DMS53 treated with DMSO at 0.1 percent for 48 hours (cell line): Measurements from ENCODE around the gene MYADML2.

ENCODE experiments used
- DNase-seq: peaks from one replicate; lab custom pipeline; 2025; ENCODE audit not compliant: unreplicated experiment; lab: John Stamatoyannopoulos, UW

Gene MYADML2

GRCh38 chr17:81912441-81913309 is 34.4 kb downstream of the MYADML2 start:
- DNase-seq: no peak

GRCh38 chr17:81911969-81912368 is 35.1 kb downstream of the MYADML2 start:
- DNase-seq: no peak

- peak; percentile 85 for DNase-seq
Measured at GRCh38 chr17:81911277-81911961, 35.6 kb downstream of the MYADML2 start, which contains the start of gene PCYT2. Gene PCYT2 (minus strand): TSS chr17:81911399. CDS start chr17:81911355, 44 bp downstream.

- DNase-seq: no peak
Measured at GRCh38 chr17:81910840-81911276, 36.2 kb downstream of the MYADML2 start.

- DNase-seq: no peak
Measured at GRCh38 chr17:81909966-81910839, 36.8 kb downstream of the MYADML2 start.

- DNase-seq: no peak
Measured at GRCh38 chr17:81909231-81909630, 37.8 kb downstream of the MYADML2 start.

- no peak for DNase-seq
Measured at GRCh38 chr17:81908793-81909192, 38.2 kb downstream of the MYADML2 start.

- no peak for DNase-seq
Measured at GRCh38 chr17:81907219-81908145, 39.6 kb downstream of the MYADML2 start.

GRCh38 chr17:81906476-81907218 is 40.4 kb downstream of the MYADML2 start:
- DNase-seq: no peak

GRCh38 chr17:81905993-81906392 is 41.0 kb downstream of the MYADML2 start:
- no peak for DNase-seq

GRCh38 chr17:81905424-81905875 is 41.6 kb downstream of the MYADML2 start:
- DNase-seq: no peak

- no peak for DNase-seq
Measured at GRCh38 chr17:81904600-81905423, 42.2 kb downstream of the MYADML2 start.

GRCh38 chr17:81903896-81904599 is 43.0 kb downstream of the MYADML2 start:
- no peak for DNase-seq

- no peak for DNase-seq
Measured at GRCh38 chr17:81903415-81903831, 43.6 kb downstream of the MYADML2 start.

GRCh38 chr17:81902653-81903414 is 44.2 kb downstream of the MYADML2 start:
- no peak for DNase-seq

GRCh38 chr17:81902023-81902652 is 44.9 kb downstream of the MYADML2 start, which contains the start of gene NPB:
Gene NPB (plus strand): TSS chr17:81902238. CDS start chr17:81902278, 40 bp downstream.
- DNase-seq: no peak
